Cardiac septum (tissue), 1 donor: ENCODE measurements around the gene PROM1. TPM values are rescaled to one million over a fixed set of nuclear protein-coding genes. Genes with fewer than 3 reads are reported as not detected.

Experiments
- DNase-seq: peaks from one replicate; pipeline ENCODE4 v3.0.0-alpha.2; 2020; ENCODE audit warnings: low spot score
- intact Hi-C: fragments of 100-400 bp; cut with DNase I; formaldehyde crosslinking; loops from one replicate; pipeline ENCODE4 v1.14.0; 2022
- total RNA-seq: library from RNA; stranded (reverse); fragmentation: NEBNext Ultra II Directional; extraction: Animal tissue kit (Norgen Biotek cat#: 25700); gene quantifications from one replicate; pipeline ENCODE4 v1.2.1, GENCODE V29; 2021
- donor health status: DM: no; HTN: no; CAD: no.

PROM1 gene
- total RNA-seq, 1 donor from 2014 or later: 12.6 TPM

DNA sequence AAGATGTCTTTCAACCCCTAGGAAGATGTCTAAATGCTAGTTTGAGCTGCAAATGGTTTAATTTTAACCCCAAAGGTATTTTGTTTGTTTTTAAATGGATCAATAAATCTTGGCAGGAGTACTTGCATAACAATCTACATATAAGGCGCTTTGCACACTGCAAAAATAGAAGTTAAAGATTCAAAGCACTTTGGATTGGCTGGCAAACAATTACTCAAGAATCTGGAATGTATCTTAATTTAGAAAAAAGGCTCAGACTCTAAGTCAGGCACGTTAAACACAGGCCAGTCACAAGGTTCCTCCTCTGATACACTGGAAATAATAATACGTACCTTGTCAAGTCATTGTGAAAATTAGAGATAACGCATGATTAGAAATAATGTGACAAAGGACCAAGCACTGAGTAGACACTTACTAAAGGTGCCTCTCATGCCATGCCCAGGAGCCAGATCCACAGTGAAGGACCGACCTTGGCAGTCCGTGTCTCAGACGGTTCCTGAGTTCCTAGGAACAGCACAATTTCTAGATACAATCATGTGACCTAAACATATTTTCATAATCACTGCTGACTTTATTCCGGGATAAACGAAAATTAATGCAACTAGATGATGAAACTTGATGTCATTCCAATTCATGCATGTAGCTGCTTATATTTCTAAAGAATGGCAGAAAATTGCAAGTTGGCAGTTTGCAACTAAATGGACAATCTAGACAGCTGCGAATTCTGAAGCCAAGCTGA lies 49.6 kb downstream of the PROM1 start:
- intact Hi-C loops: no loop called here
- no peak for DNase-seq

DNA sequence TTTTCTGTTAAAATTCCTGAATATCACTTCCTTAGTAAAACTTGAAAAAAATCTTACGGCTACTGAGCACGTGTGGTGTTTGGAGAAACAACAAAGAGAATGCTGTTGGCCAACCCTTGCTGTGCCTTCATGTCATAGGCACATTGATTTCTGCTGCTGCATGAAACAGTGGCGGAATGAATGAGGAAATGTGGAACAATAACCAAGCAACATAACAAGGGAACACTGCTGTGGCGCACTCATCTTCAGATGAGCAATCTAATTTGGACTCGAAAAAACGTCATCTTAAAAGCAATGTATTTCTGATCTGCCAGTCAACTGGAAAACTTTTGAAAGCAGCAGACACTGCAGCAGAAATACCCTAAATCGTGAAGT lies 51.4 kb downstream of the PROM1 start:
- intact Hi-C loops: no loop called here
- DNase-seq: no peak

DNA sequence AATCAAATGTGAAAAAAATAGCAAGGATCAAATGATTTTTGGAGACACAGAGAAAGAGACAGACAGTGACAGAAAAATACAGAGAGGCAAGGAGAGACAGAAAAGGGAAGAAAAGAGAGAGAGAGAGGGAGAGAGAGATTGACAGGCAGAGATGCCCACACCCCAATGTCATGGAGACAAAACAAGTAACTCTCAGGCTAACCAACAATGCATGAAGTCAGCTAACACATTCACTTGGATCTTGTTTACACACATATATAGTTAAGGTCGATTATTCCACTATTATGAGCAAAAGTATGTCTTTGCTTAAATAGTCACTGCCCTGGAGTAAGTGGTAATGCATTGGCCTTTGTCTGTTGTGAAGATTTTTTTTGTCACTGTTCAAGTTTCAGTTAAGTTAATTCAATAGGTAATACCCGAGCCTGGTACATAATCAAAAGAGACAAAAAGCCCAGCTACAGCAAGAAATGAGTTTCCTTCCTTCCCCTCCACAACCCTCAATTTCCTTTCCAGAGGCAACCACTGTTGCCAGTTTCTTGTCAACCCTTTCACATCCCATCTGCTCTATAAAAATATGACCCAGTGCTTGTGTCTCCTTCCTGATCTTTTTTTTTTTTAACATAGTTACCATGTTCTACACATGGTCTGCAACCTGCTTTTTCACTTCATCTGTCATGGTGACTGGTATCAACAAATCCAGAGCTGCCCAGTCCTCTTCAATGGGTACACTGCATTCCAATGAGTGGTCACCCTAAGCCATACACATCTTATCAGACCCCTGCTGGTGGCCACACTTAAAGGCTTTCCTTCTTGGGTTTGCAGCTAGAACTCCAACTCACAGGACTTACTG lies 52.1 kb downstream of the PROM1 start:
- DNase-seq: no peak
- intact Hi-C loops: no loop called here

DNA sequence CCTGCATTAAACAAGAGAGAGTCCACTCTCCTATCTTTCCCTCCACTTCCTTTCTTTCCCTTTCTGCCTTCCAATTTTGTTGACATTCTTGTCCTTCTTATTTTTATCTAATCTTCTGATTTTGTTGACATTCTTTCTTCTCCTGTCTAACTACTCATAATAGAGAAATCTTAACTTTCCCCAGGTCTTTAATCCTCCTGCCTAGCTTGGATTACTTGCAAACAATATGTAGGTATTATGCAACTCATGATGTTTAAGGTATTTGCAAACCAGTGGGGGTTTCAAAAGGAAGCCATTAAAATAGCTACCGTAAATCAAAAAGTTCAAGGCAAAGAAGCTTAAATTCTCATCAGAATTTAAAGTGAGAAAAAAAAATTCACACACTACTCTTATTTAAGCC lies 53.9 kb downstream of the PROM1 start:
- no peak for DNase-seq
- intact Hi-C loops: no loop called here

DNA sequence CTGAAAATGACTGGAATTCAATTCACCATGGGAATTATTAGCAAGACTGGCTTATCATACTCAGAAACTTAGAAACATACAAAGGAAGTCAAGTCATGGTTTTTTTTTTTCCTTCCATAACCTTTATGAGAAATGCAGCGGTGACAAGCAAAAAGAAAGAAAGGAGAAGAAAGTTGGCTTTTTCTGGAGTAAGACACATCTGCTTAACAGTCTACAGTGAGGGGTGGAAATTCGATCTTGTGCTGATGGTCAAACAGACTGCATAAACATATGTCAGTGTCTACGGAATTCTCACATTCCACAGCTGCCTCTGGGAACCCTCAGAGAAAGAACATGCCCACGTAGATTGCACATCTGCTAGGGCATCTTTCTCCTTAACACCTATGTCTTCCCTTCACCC lies 54.6 kb downstream of the PROM1 start:
- intact Hi-C loops: no loop called here
- no peak for DNase-seq

DNA sequence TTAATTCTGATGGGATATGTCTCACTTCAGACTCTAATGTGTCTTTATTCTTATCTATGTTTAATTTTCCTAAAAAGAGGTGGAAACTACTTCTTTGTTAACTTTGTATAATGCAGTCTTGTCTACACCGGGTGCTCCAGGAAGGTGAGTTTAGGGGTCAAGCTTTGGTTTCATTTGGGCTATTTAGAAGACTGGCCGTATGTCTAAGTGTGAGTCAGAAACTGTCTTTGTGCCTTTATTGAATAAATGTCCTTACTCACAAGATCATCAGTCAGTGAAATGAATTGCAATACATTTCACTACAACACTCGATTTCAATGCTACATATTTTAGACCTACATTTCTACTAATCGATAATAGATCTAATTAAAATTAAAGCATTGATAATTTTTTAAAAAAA lies 56.2 kb downstream of the PROM1 start:
- intact Hi-C loops: loop anchor here (2.0 kb wide), 1 partner anchor 237 kb away; no protein-coding TSS in a partner anchor
- no peak for DNase-seq

DNA sequence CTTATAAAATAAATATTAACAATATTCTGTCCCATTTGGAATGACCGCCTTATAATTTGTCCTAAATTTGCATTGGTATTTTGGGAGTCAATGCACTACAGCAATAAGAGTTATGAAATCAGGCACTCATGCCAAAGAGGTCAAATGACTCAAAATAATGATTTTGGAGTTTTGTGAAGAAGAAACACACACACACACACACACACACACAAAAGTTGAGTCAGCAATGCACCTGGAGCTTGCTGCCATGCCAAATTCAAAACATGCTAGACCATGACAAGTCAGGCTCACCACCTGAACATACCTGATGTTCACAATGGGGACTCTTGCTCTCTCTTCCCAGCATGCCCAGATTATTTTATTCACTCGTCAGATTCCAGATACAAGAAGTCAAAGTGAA lies 56.7 kb downstream of the PROM1 start:
- DNase-seq: no peak
- intact Hi-C loops: loop anchor here (2.0 kb wide), 1 partner anchor 238 kb away; no protein-coding TSS in a partner anchor

DNA sequence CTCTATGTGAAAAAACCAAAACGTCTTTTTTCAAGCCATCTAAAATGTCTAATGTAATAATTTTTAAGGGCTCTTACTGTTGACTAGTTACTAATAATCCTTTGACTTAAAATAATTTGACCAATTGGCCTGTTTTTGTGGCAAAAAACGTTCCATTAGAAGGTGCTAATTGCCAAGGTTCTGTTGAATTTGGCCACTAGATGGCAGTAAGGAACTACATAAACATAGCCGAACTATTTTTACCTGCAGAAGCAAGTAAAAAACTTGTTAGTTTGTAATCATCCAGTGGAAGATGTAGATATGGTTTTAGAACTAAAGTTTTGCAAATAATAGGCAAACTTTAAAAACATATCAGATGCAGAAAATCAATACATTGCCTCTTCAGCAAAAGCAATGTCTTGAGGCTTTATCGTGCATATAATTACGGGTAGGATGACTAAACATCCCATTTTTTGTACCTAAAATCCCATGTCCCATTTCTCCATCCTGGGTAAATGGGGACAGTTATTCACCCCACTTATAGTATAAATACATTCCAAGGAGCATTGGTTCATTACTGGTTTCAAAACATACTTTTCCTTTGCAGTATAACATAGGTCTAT lies 57.6 kb downstream of the PROM1 start:
- intact Hi-C loops: loop anchor here (1.0 to 2.0 kb wide), 2 partner anchors 173 to 239 kb away; no protein-coding TSS in a partner anchor

DNA sequence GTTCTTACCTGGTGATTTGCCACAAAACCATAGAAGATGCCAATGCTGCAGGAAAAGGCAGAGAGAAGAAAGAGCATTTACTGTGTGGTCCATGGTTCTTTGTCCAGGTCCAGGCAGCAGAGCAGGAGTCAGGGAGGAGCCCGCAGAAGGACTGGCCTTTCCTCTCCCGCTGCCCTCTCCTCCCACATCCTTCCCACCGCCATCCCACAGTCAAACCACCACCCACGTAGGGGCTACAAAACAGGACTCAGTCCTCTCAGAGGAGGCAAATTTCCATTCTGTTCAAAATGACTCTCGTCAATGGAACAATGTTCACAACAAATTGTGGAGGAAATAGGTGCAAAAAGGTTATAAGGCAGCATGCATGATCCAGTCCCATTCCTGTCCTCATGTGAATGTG lies 58.6 kb downstream of the PROM1 start:
- no peak for DNase-seq
- intact Hi-C loops: no loop called here

More for the DNA sequence above, 57.6 kb downstream of the PROM1 start:
- DNase-seq: no peak

DNA sequence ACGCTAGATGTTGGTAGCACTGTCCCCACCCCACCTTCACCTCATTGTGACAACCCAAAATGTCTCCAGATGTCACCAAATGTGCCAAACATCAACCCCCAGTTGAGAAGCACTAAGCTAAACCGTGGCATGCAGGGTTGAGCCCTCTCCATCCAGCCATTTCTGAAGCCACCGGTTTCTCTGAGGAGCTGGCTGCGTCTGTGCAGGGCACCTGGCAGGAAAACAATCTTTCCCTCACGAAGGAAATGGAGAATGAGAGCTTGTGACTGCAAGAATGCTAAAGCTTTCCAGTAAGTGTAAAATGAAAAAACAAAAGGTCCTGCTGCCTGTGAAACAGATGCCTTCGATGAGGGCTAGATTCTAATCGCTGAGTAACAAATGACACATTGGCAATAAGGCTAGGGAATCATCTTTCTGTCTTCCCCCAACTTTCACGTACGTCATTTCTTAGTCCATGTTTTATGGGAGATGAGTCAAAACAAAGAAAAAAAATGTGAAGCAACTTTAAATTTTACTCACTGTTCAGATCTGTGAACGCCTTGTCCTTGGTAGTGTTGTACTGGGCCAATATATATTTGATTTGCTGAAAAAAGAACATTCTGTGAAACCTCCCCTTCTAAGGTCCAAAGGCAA lies 59.9 kb downstream of the PROM1 start:
- intact Hi-C loops: no loop called here
- DNase-seq: no peak

DNA sequence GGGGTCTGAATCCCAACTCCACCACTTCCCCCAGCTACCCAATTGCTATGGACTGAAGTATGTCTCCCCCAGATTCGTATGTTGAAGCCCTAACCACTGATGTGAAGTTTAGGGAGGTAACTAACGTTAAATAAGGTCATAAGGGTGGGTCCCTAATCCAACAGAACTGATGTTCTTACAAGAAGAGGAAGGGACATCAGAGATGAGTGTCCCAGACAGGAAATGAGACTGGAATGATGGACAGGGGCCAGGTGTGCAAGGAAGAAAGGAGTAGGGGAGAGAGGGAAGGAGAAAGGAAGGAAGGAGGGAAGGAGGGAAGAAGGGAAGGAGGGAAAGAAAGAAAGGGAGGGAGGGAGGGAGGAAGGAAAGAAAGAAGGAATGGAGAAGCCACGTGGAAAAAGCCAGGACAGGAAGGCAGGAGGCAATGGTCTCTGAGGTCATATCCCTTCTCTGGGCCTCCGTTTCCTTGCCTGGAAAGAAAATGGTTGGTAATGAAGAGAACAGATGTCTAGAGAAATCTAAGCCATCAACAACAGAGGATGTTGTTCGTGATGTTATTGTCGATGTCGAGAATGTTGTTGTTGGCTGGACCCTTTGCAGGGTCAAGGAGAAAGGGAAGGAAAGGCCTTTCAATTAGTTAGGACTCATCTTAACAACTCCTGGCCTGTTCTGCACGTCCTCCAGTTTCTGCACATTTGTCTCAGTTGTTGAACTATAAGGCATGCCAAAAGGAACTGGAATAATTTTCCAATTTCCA lies 61.8 kb downstream of the PROM1 start:
- no peak for DNase-seq
- intact Hi-C loops: no loop called here

DNA sequence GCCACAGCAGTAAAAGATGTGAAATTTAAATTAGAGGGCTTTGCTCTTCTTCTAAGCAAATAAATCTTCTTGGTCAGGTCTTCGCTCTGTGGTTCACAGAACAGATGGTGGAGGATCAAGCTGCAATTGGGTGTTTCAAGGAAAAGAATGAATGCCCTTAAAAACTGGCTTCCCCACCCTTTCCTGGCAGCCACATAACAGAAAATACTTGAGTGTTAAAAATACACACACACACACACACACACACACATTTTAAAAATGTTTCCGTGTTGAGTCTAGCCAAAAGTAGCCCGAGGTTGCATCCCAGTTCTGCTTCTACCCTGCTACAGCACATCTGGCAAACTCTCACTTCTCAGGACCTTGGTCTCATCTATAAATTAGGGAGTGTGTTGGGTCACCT lies 64.2 kb downstream of the PROM1 start:
- DNase-seq: no peak
- intact Hi-C loops: no loop called here

DNA sequence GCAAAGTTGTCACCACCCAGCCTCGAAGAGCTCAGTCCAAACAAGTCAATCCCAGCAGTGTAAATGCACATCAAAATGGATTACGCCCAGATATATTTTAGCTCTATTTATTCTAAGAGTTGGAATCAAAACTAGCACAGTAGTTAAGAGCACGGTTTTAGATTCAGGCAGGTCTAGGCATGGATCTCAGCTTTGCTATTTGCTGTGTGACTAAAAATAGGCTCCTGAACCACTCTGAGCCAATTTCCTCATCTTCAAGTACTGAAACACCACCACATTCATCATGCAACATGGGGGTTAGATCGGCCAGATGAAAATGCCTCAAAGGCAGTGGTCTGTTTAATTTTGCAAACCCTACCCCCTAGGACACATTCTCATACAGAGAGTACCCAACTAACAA lies 65.0 kb downstream of the PROM1 start:
- DNase-seq: no peak
- intact Hi-C loops: no loop called here

DNA sequence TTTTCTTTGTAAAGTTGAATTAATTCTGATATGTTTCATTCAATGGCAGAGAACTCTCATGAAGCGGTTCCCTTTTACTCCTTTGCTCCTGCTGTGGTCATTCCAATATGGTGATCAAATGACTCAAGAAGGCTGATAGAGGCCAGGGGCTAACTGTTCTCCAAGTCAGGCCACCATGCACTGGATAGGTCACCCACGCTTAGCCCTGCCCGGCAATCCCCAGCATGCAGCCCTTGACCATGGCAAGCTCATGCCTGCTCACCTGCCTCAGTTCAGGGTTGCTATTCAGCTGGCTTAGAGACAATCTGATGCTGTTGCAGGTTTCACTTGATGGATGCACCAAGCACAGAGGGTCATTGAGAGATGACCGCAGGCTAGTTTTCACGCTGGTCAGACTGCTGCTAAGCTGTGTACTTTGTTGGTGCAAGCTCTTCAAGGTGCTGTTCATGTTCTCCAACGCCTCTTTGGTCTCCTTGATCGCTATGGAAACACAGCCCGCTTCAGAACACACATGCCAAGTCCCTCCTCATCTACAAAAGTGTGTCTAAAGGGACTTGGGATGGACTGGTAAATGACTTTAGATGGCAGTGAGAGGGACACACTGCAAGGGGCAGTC lies 65.7 kb downstream of the PROM1 start:
- intact Hi-C loops: no loop called here
- no peak for DNase-seq

DNA sequence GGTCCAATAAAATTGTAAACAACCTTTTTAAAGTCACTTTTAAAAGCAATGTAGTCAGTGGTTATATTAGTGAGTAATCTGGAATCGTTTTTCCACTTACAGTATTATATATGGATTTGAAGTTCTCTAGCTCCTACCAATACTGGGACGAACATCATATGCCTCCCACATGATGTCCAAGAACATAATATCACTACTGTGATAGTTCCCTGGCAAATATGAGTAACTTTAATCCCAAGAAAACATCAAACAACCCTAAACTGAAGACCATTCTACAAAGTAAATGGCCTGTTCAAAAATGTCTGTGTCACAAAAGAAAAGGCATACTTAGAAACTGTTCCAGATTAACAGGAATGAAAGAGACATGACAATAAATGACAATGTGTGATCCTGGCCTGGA lies 67.3 kb downstream of the PROM1 start:
- DNase-seq: no peak
- intact Hi-C loops: no loop called here

DNA sequence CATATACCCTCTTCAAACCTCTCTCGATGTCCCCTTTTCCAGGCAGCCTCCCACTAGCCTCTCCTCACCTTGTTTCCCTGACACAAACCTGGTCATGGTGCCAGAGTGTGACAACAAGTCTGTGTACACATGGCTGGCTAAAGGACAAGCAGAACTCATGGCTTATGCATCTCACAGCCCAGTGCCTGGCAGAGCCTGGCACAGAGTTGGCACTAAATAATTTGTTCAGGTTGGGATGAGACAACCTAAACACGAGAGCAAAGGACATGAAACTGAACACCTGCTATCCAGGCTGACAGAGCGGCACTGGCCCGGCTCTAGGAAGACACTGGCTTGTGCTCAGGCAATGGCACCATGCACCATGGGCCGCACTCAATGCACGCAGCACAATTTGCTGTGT lies 72.7 kb downstream of the PROM1 start:
- no peak for DNase-seq
- intact Hi-C loops: no loop called here

DNA sequence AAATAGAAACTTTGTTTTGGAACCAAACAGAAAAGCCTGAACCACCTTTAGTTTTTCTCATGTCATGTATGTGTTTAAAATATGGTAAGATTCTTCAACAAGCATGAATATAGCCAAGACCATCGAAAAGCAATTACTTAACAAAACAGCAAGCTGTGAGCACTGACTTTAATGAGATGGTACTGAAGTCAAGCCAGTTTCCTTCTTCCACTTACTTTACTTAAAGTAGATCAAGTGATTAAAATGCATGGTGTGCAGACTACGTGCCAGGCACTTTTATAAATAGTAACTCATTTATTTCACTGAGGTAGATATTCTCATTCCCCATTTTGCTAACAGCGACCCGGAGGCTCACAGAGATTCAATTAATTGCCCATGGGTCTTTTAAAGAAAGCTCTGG lies 74.7 kb downstream of the PROM1 start:
- no peak for DNase-seq
- intact Hi-C loops: loop anchor here (10.0 kb wide), 1 partner anchor 534 kb away; no protein-coding TSS in a partner anchor

DNA sequence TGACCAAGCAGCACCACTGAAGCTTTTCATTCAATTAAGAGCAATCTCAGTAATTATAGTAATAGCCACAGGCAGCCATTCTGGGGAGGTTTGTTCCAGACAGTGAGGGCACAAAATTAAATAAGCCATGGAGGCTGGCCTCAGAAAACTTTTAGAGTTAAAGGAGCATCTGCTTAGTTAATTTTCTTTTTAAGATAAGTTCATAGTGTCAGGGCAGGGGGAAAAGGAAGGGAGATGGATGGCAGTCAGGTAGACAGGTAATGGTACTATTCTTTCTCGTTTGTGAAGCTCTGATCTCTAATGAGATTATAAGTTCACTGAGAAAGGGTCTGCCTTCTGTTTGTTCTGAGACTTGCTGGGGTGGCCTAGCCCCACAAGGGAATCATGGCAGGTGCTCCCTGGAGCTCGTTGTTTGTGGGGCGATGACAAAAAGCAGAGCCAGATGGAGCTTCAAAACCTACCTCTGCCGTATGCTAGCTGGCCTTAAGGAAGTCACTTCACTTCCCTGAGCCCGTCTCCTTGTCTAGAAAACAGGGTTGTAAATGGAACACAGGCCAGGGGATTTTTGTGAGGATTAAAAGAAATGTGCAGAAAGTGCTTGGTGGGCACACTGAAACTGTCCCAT lies 76.2 kb downstream of the PROM1 start:
- DNase-seq: no peak
- intact Hi-C loops: loop anchor here (10.0 kb wide), 1 partner anchor 533 kb away; no protein-coding TSS in a partner anchor
